ENCODE results near the gene BARX1.
A peak's percentile ranks its signal among the peaks of the same experiment; 100 is the strongest.
"Not testable (repeated sequence)": the region's sequence is repeated elsewhere in the genome, so short reads cannot be mapped to it uniquely, and the experiment has no call there.

BARX1 gene

GRCh38 chr9:93965830-93966577 is 10.8 kb upstream of the BARX1 start:
- peak; percentile 14 for DNase-seq

DNA sequence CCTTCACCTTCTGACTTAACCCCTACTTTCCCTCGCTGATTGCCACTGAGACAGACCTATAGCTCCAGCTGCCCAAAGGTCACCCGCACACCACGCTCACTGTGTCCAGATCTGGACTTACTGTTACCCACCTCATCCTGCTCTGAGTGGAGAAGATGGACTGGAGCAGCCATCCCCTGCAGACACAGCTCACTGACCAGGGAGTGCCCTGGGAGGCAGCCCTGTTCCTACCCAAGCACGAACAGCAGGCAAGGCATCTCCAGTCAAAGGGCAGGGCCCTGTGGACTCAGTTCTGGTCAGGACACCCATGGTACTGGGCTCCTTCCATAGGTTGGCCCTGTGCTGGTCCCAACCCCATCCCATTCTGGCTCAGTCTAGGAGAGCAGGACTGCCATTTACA is 9.5 kb upstream of the BARX1 start:
- DNase-seq: no peak

DNA sequence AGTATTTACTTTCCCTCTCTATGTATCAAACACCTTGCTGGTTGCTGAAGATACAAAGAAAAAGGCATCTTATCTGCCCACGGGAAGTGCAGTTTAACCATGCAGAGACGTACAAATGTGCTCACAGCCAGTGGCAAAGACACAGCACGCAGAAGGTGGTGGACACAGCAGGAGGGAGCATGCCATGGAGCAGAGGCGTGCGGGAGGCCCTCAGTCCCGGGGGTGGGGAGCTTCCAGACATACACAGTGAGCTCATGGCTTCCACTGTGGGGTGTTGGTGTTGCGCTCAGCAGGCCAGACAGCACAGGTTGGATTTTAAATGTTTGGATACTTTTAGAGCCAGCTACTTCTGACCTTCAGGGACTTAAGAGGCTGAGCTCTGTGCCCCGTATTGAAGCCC is 8.8 kb upstream of the BARX1 start:
- no peak for DNase-seq

DNA sequence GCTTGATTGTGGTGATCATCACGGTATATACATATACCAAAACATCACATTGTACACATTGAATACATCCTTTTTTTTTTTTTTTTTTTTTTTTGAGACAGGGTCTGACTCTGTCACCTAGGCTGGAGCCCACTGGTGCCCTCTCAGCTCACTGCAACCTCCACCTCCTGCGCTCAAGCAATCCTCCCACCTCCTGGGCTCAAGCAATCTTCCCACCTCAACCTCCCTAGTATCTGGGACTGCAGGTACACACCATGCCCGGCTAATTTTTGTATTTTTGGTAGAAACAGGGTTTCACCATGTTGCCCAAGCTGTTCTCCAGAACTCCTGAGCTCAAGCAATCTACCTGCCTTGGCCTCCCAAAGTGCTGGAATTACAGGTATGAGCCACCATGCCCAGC is 8.3 kb upstream of the BARX1 start:
- DNase-seq: not testable (repeated sequence)

GRCh38 chr9:93962561-93963440 is 7.6 kb upstream of the BARX1 start:
- DNase-seq: peak; percentile 37

DNA sequence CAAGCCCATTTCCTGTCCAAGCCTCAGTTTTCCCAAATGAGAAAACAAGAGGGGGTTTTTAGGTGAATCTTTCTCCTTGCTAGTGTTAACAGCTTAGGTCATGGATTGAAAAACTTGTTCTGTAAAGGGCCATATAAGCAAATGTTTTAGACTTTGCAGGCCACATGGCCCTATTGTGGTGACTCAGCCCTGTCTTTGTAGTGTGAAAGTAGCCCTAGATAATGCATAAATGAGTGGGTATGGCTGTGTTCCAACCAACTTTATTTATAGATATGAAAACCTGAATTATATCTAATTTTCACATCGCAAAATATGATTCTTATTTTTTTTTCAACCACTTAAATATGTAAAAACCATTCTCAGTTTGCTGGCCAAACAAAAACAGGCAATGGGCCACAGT is 6.9 kb upstream of the BARX1 start:
- DNase-seq: no peak

DNA sequence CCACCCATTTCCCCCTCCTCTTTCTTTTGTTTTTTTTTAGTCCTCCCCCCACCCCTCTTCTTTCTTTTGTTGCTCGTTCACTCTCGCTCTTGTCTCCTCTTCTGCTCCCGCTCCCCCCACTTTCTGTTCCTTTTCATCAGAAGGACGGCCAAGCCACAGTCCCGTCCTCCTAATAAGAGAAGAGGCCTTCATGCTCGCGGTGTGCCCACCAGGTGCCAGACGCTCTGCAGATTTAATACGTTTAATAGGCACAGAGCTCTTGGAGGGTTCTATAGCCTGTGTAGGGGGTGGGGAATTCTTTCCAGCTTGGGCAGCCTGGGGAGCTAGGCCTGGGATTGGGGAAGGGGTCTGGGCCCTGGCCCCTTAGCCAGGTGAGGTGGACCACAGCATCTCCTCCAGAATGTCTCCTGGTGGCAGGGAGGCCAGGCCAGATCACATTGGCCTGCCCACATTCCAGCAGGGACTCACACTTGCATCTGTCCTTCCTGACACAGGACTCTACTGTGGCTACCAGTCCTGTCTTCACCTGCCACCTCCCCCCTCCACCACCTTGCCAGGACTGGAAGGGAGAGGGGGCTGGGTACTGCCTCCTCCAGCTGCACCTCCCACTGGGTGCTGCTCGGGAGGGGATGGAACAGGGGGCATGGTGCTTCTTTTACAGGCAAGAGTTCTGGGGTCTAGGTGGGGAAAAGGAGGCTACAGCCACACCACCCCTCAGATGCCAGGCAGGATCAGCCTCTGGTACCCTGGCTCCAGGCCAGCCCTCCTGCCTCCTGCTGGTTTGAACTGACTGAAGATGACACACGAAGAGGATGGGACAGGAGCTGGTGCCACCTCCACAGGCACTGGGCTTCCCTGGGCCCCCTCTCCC is 6.1 kb upstream of the BARX1 start:
- no peak for DNase-seq

GRCh38 chr9:93960221-93960970 is 5.2 kb upstream of the BARX1 start:
- no peak for DNase-seq

- no peak for DNase-seq
Observed at GRCh38 chr9:93959739-93960154, 4.6 kb upstream of the BARX1 start.

DNA sequence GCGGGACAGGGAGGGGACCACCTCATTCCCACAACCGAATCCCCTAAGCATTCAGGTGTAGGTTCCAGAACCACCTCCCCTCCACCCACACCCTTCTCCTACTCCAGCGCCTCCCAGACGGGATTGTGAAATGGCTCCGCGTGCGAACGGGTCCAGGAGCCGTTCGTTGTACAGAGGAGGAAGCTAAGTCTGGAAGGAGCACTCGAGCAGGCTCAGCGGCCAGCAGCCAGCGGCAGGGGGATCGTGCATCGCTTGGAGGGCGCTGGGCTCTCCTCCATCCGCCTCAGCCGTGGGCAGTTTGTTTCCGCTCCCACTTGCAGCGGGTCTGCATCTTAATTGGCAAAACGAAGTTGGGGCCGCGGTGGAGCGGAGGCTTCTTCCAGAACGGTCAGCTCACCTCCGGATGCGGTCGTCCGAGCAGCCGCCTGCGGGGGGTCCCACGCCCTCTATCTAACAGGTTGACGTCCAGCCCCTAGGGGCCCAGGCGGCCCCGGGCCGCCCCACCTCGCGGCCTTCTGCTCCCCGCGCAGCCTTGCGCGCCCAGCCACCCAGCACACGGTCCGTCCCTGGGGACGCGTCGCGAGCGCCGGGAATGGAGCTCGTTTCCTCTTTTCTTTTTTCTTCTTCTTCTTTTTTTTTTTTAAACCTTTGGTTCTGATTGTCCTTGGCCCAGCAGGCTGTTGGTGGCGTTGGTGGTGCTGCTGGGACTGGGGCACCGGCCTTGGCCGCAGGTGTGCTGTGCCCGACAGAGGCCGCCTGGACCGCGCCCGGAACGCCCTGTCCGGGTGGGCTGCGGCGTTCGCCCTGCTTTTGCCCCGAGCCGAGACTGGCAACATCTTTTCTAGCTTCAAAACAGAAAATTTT is 3.9 kb upstream of the BARX1 start:
- DNase-seq: no peak

- DNase-seq: no peak
Observed at GRCh38 chr9:93958121-93958818, 3.1 kb upstream of the BARX1 start.

- DNase-seq: no peak
Observed at GRCh38 chr9:93955981-93956784, 1.0 kb upstream of the BARX1 start.

- DNase-seq: no peak
Observed at GRCh38 chr9:93954434-93955061, 607 bp downstream of the BARX1 start.

GRCh38 chr9:93953496-93954433 is 1.4 kb downstream of the BARX1 start:
- no peak for DNase-seq

- DNase-seq: no peak
Observed at GRCh38 chr9:93952784-93953495, 2.2 kb downstream of the BARX1 start.

- no peak for DNase-seq
Observed at GRCh38 chr9:93952119-93952783, 2.9 kb downstream of the BARX1 start.

- DNase-seq: no peak
Observed at GRCh38 chr9:93951655-93952118, 3.5 kb downstream of the BARX1 start.

Data from NCI-H226 (cell line).